ENCODE data around the gene NHERF1. TPM values are rescaled to one million over a fixed set of nuclear protein-coding genes. Genes with fewer than 3 reads are reported as not detected.
A peak's percentile ranks its signal among the peaks of the same experiment; 100 is the strongest.

NHERF1 gene
- total and polyA plus RNA-seq, 2 of the 13 experiments (the other 11 are each of a cell fraction or from before 2014, with no cell fraction given): 169 to 269 TPM

DNA sequence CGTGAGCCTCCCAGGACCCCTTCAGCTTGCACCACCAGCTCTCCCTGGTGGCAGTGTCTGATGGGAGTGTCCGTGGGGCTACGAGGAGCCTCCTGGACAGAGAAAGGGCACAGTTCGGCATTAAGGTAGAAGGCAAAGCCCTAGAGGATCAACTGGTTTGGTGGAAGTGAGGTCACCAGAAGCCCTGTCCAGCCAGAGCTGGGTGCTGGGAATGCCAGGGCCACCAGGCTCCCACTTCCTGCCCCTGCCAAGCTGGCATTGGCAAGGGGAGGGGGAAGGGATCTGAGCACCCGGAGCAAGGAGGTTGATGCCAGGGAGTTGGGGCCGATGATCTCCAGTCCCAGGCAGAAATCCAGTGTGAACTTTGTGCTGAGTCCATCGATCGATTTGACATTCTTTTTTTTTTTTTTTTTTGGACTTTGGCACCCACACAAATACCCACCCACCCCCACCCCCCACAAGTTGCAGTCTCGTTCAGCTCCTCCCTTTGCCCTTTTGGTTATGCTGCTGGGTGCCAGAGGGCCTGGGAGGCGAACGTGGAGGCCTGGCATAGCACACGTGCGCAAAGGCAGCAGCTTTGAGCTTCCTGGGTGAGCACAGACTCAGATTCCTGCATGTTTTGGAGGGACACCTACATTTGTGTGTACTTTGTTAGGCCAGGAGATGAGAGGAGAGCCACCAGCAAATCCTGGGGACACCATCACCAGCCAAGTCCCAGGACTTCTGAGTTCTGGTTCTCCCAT is 2.1 kb downstream of the NHERF1 start:
- H3K4me3 ChIP-seq (replicated peaks in 1 of 3; ENCODE audit: insufficient read depth in 1 of 3, low read depth in 2 of 3, low read length in 3 of 3): peak overlapping the region; percentile 95 to 99 (median 99)
- H2AFZ ChIP-seq (ENCODE audit: low read length): no peak overlapping the region
- H3K4me1 ChIP-seq (ENCODE audit: insufficient read depth, low read length): peaks cover 74% of the 10 kb centered on the region
- WGBS (ENCODE audit: low lambda C conversion rate): 1% methylated on average over 12 of the region's 13 CpGs
- peaks cover 6 to 27% of the 10 kb centered on the region in 2 experiments for H3K36me3 ChIP-seq (replicated peaks in 1 of 2; ENCODE audit: control insufficient read depth in 1 of 2, insufficient read depth in 2 of 2, low read length in 2 of 2)
- ATAC-seq (peak; percentile 60), FAIRE-seq (peak; percentile 67), DNase-seq (ENCODE audit: low spot score) (peak; percentile 93)
- in situ Hi-C loops (cut with HindIII; ENCODE audit: extremely low pct_ligation_motif_present, low pct_unique_long_range_greater_than_20kb) (loop anchor here (10.0 kb wide), 1 partner anchor 316 kb away; the partner anchor contains the start of gene GPRC5C), intact Hi-C loops (cut with micrococcal nuclease; ENCODE audit: unreplicated experiment) (loop anchor here (1.0 kb wide), 1 partner anchor 10 kb away; no protein-coding TSS in a partner anchor)
- ChIA-PET POLR2A (interaction anchor here (0.6 to 21.5 kb wide), 20 partner anchors 8 to 1029 kb away, joined by 3 to 1459 read pairs (median 4); partner anchors contain the start of genes FDXR, NAT9 and RAB37), CTCF (ENCODE audit: low intra/inter-chr PET ratio, low total read pairs) (interaction anchor here (9.0 kb wide), 1 partner anchor 21 kb away, joined by 219 read pairs; the partner anchor contains the start of gene NAT9)
- peaks cover 71% of the 10 kb centered on the region for H3K79me2 ChIP-seq (ENCODE audit: insufficient read depth, low read length)
- H3K27ac ChIP-seq (ENCODE audit: extremely low read length, insufficient read depth, low read length): peak overlapping the region; percentile 96
- BruUV-seq (replicated peaks): no TSS peak
- no peaks in the 10 kb centered on the region for H3K9me3 ChIP-seq (ENCODE audit: low read length)
- H3K27me3 ChIP-seq (ENCODE audit: control insufficient read depth in 1 of 2, insufficient read depth in 2 of 2, low read length in 2 of 2): no peaks in the 10 kb centered on the region; a peak in 1 of 5 replicates
- H3K9ac ChIP-seq (ENCODE audit: insufficient read depth, low read depth, low read length): peak overlapping the region; percentile 94
- peak overlapping the region; percentile 97 for H3K4me2 ChIP-seq (ENCODE audit: low read depth, low read length)
- H4K20me1 ChIP-seq (ENCODE audit: insufficient read depth, low read length): peaks cover 24% of the 10 kb centered on the region
- TF ChIP-seq FOXC1 (CRISPR knock-in tag; IDR thresholded peaks at IDR 0.05; ENCODE audit: borderline replicate concordance) (no peak; the same call in 1 of the 2 replicates), POLR2A (IDR thresholded peaks at IDR 0.05; ENCODE audit: insufficient read depth in 1 of 2, low read depth in 2 of 2, low read length in 2 of 2) (peak; percentile 89), ZNF616 (CRISPR knock-in tag; IDR thresholded peaks at IDR 0.05; ENCODE audit: low read depth) (no peak; the same call in 1 of the 2 replicates), ZNF776 (CRISPR knock-in tag; IDR thresholded peaks at IDR 0.05) (peak; percentile 45; the same call in 1 of the 2 replicates), HDAC2 (CRISPR knock-in tag; IDR thresholded peaks at IDR 0.05) (peak; percentile 84), ZNF121 (CRISPR knock-in tag; IDR thresholded peaks at IDR 0.05) (no peak; the same call in 1 of the 2 replicates), PHB2 (IDR thresholded peaks at IDR 0.05; ENCODE audit: partially characterized antibody) (no peak), CREM (IDR thresholded peaks at IDR 0.05) (peak; percentile 87), CREM (CRISPR knock-in tag; IDR thresholded peaks at IDR 0.05) (no peak), ZNF780A (CRISPR knock-in tag; IDR thresholded peaks at IDR 0.05) (no peak), SAP130 (CRISPR knock-in tag; IDR thresholded peaks at IDR 0.05; ENCODE audit: low read depth) (peak; percentile 96)
- TF ChIP-seq, protein P1, sequence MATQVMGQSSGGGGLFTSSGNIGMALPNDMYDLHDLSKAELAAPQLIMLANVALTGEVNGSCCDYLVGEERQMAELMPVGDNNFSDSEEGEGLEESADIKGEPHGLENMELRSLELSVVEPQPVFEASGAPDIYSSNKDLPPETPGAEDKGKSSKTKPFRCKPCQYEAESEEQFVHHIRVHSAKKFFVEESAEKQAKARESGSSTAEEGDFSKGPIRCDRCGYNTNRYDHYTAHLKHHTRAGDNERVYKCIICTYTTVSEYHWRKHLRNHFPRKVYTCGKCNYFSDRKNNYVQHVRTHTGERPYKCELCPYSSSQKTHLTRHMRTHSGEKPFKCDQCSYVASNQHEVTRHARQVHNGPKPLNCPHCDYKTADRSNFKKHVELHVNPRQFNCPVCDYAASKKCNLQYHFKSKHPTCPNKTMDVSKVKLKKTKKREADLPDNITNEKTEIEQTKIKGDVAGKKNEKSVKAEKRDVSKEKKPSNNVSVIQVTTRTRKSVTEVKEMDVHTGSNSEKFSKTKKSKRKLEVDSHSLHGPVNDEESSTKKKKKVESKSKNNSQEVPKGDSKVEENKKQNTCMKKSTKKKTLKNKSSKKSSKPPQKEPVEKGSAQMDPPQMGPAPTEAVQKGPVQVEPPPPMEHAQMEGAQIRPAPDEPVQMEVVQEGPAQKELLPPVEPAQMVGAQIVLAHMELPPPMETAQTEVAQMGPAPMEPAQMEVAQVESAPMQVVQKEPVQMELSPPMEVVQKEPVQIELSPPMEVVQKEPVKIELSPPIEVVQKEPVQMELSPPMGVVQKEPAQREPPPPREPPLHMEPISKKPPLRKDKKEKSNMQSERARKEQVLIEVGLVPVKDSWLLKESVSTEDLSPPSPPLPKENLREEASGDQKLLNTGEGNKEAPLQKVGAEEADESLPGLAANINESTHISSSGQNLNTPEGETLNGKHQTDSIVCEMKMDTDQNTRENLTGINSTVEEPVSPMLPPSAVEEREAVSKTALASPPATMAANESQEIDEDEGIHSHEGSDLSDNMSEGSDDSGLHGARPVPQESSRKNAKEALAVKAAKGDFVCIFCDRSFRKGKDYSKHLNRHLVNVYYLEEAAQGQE (IDR thresholded peaks at IDR 0.05; ENCODE audit: borderline replicate concordance in 1 of 2, low read depth in 1 of 2, low read length in 2 of 2): peak in 1 of 2 experiments; percentile 70; a peak in 2 of 4 replicates
- TF ChIP-seq, protein P2, sequence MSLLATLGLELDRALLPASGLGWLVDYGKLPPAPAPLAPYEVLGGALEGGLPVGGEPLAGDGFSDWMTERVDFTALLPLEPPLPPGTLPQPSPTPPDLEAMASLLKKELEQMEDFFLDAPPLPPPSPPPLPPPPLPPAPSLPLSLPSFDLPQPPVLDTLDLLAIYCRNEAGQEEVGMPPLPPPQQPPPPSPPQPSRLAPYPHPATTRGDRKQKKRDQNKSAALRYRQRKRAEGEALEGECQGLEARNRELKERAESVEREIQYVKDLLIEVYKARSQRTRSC (CRISPR knock-in tag; IDR thresholded peaks at IDR 0.05; ENCODE audit: low read depth): no peak
- TF ChIP-seq, protein P3, sequence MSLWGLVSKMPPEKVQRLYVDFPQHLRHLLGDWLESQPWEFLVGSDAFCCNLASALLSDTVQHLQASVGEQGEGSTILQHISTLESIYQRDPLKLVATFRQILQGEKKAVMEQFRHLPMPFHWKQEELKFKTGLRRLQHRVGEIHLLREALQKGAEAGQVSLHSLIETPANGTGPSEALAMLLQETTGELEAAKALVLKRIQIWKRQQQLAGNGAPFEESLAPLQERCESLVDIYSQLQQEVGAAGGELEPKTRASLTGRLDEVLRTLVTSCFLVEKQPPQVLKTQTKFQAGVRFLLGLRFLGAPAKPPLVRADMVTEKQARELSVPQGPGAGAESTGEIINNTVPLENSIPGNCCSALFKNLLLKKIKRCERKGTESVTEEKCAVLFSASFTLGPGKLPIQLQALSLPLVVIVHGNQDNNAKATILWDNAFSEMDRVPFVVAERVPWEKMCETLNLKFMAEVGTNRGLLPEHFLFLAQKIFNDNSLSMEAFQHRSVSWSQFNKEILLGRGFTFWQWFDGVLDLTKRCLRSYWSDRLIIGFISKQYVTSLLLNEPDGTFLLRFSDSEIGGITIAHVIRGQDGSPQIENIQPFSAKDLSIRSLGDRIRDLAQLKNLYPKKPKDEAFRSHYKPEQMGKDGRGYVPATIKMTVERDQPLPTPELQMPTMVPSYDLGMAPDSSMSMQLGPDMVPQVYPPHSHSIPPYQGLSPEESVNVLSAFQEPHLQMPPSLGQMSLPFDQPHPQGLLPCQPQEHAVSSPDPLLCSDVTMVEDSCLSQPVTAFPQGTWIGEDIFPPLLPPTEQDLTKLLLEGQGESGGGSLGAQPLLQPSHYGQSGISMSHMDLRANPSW (CRISPR knock-in tag; IDR thresholded peaks at IDR 0.05; ENCODE audit: borderline replicate concordance): 0 out of 2 replicates have a peak, but pooled peaks have one; percentile 43
- TF ChIP-seq, protein P4, sequence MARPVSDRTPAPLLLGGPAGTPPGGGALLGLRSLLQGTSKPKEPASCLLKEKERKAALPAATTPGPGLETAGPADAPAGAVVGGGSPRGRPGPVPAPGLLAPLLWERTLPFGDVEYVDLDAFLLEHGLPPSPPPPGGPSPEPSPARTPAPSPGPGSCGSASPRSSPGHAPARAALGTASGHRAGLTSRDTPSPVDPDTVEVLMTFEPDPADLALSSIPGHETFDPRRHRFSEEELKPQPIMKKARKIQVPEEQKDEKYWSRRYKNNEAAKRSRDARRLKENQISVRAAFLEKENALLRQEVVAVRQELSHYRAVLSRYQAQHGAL (CRISPR knock-in tag; IDR thresholded peaks at IDR 0.05; ENCODE audit: not compliant biosample characterization): peak; percentile 58
